SKM-1 (cell line): ENCODE results near the gene PLSCR3.

ENCODE experiments used
- DNase-seq: peaks from one replicate; lab custom pipeline; 2025; ENCODE audit not compliant: unreplicated experiment; lab: John Stamatoyannopoulos, UW

The PLSCR3 gene

GRCh38 chr17:7351665-7352502 is 42.4 kb downstream of the PLSCR3 start, which contains the start of gene KCTD11:
Gene KCTD11, plus strand, starts transcription at chr17:7352162.
- no peak for DNase-seq

- no peak for DNase-seq
Observed at GRCh38 chr17:7348478-7349242, 45.7 kb downstream of the PLSCR3 start.

GRCh38 chr17:7347630-7348477 is 46.5 kb downstream of the PLSCR3 start:
- DNase-seq, result no peak

GRCh38 chr17:7346761-7347614 is 47.3 kb downstream of the PLSCR3 start:
- no peak for DNase-seq

- no peak for DNase-seq
Observed at GRCh38 chr17:7343250-7343649, 51.1 kb downstream of the PLSCR3 start.

- no peak for DNase-seq
Observed at GRCh38 chr17:7341842-7342241, 52.5 kb downstream of the PLSCR3 start.

- DNase-seq, result no peak
Observed at GRCh38 chr17:7340179-7340578, 54.1 kb downstream of the PLSCR3 start.
